ENCODE data around the gene CACNA1G.
A peak's percentile ranks its signal among the peaks of the same experiment; 100 is the strongest.

Gene CACNA1G

DNA sequence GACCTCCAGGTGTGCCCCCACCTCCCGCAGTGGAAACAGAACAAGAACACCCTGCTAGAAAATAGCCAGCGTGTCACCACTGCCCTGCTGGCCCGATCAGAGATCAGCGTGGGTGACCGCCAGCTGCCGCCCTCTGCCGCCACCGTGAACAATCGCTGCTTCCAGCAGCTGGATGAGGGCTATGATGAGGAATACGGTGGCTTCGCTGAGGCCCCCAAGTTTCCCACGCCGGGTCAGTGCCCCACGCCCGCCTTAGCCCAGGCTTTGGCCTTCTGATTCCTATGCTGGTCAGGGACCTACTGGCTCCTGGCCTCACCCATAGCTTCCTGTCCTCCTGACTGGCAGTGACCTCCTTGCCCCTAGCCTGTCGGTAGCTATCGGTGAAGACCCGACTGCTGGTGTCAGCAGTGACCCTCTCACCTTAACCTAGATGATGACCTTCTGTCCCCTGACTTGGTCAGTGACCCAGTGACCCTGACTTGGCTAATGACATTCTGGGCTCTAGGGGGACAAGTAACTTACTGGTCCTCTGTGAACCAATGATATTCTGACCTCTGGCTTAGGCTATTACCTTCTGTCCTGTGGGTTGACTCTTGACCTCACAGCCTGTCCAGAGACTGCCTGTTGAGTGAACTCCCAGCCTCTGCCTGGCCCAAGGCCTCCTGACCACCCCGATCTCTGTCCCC lies 11.1 kb upstream of the CACNA1G start:
- no peak for DNase-seq

DNA sequence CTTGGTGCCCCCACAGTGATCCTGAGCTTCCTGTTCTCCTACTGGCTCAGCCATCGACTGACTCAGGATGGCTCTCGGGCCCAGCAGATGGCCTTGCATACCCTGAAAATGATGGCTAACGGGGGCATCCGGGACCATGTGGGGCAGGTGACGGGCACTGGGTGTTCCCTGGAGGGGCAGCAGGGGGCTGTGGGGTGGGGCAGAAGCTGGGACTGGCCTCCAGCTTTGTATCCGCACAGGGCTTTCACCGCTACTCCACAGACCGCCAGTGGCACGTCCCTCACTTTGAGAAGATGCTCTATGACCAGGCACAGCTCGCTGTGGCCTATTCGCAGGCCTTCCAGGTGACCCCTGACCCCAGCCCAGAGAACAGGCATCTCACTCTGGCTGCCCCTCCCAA lies 10.5 kb upstream of the CACNA1G start:
- no peak for DNase-seq

DNA sequence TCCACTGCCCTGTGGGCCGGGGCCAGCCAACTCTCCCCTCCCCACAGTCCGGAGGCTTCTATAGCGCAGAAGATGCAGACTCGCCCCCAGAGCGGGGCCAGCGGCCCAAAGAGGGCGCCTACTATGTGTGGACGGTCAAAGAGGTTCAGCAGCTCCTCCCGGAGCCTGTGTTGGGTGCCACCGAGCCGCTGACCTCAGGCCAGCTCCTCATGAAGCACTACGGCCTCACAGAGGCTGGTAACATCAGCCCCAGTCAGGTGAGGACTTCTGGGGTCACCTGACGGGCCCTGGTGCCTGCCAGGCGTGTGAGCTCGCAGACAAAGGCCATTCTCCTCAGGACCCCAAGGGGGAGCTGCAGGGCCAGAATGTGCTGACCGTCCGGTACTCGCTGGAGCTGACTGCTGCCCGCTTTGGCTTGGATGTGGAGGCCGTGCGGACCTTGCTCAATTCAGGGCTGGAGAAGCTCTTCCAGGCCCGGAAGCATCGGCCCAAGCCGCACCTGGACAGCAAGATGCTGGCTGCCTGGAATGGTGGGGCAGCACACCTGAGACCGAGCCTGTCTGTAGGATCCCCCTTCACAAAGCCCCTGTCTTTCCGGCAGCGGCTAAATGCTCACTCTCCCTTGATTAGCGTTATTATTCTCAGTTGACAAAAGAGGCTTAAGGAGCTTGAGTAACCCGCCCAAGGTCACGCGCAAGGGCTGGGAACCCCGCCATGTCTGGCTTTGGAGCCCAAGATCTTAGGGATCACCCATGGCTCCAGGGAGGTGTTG lies 9.7 kb upstream of the CACNA1G start:
- peak; percentile 40 to 43 for DNase-seq

DNA sequence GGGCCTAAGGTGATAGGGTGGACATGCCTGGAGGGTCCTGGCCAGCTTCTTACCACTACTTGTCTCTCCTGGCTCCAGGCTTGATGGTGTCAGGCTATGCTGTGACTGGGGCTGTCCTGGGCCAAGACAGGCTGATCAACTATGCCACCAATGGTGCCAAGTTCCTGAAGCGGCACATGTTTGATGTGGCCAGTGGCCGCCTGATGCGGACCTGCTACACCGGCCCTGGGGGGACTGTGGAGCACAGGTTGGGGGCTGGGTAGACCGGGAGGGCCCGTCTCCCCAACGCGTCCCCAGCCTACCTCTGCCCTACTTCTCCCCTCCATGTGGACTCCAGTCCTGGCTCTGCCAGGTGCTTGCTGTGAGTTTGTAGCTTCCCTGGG lies 9.1 kb upstream of the CACNA1G start:
- DNase-seq: no peak

DNA sequence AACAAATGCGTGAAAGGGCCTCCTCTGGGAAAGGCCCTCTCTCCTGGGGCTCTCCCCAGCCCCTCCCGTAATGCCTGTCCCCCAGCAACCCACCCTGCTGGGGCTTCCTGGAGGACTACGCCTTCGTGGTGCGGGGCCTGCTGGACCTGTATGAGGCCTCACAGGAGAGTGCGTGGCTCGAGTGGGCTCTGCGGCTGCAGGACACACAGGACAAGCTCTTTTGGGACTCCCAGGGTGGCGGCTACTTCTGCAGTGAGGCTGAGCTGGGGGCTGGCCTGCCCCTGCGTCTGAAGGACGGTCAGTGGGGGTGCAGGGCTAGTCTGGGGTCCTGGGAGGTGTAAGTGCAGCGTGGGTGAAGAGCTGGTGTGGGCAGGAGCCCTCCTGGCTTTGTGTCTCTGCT lies 8.6 kb upstream of the CACNA1G start:
- DNase-seq: no peak

DNA sequence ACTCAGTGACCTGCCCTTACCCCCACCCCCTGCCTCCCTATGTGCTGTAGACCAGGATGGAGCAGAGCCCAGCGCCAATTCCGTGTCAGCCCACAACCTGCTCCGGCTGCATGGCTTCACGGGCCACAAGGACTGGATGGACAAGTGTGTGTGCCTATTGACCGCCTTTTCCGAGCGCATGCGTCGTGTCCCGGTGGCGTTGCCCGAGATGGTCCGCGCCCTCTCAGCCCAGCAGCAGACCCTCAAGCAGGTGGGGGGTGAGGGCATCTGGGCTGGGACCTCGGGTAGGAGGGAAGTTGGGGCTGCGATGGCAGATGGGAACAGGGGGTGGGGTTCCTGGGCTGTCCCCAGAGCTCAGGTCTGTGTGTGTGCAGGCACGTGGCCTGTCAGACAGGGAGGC lies 6.3 kb upstream of the CACNA1G start:
- DNase-seq: no peak

DNA sequence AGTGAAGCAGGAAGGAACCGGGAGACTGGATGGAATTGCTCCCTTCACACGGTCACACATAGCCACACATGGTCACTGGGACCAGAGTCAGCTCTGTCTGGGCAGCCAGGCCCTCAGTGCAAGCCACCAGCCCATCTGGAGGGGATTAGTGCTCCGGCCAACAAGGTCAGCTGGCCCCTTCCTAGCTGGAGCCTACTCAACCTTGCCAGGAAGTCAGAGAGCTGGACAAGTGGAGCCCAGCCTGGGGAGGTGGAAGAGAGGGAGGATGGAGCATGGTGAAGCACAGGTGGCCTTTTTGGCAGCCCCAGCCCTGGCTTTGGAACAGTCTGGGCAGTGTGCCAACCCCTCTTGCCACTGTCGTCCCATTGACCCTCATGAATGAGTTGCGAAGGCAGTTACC lies 3.7 kb upstream of the CACNA1G start:
- no peak for DNase-seq

DNA sequence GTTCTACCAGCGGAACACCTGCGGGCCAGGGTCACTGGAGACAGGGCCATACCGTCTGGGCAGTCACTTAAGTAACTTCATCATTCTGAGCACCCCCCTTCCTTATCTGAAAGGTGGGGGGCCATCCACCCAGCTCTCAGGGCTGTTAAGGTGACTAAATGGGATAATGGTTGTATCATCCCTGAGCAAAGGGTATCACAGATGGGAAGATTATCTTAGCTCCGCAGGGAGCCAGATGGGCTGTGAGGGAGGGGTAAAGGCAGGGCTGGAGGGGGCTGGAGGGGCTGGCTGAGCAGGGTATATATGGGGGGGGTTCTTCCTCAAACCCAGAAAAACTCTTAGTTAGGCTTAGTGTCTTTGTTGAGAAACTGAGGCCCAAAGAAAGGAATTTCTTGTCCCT lies 2.9 kb upstream of the CACNA1G start:
- no peak for DNase-seq

DNA sequence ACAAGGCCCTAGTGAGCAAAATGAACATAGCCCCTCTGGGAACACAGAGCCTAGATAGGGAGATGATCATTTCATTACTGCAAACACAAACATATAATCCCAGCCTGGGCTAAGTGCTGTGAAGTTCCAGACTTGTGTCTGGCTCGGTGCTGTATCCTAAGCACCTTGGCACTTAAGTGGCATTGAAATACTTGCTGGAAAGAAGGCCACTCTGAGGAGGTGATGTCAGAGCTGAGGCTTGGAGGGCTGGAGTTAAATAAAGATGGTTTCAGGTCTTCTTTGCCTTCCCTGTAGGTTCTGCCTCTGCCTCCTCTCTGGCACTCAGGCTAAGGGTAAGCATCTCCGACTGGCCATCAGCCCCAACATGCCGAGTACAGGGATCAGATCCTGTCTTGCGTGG lies 2.4 kb upstream of the CACNA1G start:
- no peak for DNase-seq

DNA sequence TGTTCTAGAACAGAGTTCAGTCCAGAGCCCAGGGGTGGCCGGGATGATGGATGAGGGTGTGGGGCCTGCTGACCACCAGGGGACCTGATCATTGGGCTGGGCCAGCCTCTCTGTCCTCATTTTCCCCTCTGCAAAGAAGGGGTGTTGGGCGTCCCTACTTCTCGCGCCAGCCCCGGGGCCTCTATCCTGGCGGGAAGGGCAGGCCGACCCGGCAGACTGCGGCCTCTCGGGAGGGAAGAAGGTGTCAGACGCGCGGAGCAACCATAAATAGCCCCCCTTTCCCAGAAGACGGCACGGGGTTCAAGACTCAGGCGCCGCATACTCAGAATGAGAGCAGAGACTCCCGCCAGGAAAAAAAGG lies 2.0 kb upstream of the CACNA1G start:
- no peak for DNase-seq

DNA sequence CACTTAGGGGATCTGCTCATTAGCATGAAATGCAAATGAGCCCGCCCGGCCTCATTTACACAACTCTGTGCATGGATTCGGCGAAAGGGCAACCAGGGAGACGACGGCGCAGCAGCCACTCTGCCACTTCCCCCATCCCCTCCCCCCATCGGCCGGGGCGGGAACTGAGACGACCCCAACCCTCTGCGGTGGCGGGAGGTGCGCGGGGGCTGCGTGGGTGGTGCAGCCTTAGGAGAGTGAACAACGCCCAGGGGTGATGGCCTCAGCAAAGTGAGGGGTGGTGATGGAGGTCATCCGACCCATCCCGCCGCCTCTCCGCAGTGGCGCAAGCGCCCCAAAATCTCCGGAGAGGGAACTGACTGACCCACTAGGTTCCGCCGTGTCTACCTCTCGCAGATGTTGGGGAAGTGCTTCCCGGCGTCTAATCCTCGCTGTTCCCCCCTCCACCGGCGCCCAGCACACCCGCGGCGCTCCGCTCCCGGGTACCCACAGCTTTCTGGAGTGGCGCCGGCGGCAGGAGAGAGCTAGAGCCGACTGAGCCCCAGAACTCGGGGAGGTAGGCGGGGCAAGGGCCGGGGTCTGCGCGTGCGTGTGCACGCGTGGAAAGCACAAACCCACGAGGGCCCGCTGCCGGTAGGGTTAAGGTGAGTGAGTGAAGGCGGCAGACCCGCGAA lies 1.4 kb upstream of the CACNA1G start:
- DNase-seq: no peak

DNA sequence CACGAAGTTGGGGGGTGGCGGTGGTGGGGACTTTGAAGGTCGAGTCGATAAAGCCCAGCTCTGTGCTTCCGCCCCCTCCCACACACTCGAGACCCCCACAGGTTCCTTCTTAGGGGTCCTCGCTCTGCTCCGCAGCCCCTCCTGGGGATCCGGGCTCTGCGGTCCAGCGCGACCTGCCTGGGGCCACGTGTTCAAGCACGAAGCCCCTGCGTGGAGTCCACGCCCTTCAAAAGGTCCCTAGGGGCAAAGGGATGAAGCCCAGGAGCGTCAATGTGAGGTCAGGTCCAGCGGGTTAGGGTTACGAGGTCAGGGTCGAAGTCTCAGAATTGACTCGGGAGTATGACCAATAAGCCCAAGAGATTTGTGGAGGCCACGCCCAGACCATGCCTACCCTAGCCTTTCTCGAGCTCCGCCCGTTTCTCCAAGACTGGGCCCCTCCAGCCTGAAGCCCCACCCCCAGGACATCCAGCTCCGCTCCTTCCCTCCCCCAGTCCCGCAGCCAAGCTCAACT lies 786 bp upstream of the CACNA1G start:
- DNase-seq: peak; percentile 51 to 56

DNA sequence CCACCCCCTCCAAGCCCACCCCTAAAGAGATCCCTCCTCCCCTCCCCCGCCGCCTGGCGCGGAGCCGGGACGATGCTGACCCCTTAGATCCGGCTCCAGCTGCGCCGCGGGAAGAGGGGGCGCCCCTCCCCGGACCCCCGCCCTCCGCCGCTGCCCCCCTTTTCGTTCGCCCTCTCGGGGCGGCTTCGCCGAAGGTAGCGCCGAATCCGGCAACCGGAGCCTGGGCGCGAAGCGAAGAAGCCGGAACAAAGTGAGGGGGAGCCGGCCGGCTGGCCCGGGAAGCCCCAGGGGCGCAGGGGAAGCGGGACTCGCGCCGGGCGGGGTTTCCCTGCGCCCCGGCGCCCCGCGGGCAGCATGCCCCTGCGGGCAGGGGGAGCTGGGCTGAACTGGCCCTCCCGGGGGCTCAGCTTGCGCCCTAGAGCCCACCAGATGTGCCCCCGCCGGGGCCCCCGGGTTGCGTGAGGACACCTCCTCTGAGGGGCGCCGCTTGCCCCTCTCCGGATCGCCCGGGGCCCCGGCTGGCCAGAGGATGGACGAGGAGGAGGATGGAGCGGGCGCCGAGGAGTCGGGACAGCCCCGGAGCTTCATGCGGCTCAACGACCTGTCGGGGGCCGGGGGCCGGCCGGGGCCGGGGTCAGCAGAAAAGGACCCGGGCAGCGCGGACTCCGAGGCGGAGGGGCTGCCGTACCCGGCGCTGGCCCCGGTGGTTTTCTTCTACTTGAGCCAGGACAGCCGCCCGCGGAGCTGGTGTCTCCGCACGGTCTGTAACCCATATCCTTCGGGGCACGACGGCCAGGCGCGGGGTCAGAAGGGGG lies 623 bp downstream of the CACNA1G start:
- DNase-seq: no peak

DNA sequence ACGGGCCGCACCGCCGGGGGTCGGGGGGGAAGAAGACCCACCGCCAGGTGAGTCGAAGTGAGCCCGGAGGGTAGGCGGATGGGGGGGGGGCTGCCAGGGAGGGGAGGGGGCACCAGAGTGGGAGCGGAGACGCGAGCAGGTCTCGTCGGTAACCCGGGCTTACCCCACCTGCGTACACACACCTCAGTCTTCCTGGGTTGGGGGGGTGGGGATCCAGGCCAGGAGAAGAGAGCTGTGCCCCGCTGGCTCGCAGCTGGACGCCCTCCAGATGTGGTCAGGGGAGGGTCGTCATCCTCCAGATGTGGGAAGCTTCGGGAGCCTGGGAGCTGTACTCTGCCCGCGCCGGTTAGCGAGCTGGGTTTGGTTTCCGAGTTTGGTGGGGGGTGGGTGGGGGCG lies 1.2 kb downstream of the CACNA1G start:
- DNase-seq: no peak

DNA sequence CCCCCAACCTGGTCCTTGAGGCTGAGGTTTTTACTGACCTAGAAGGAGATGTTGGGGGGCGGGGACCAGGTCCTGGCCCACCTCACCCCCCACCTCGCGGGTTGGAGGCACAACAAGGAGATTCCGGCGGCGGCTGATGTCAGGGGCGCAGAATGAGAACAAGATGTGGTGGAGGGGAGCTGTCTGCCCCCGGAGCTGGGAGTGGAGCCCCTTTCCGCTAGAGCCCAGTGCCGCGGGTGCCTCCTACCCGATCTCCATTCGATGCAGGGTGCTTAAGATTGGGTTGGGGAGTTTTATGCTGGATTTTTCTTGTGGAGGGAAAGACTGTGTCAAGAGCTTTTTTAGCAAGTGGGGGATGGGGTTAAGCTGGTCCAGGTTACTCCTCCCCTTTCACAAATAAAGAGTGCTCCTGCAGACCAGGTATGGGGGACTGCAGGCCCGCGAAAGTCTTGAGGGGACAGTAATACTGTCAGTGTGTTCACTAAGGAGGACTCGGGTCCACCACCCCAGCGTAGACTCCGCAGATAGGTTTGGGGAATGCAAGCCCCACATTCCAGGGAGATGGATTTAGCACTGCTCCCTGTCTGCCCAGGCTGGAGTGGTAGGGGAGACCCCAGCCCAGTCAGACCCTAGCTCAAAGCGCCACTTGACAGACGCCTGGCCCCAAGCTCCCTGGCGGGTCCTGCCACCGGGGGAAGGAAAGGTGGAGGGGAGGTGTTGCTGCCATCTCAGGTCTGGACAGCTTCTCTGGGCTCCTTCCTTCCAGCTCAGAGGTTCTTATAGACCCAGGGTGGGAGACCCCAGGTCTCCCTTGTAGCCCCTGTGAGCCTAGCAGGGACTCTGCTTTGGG lies 2.0 kb downstream of the CACNA1G start:
- DNase-seq: no peak

DNA sequence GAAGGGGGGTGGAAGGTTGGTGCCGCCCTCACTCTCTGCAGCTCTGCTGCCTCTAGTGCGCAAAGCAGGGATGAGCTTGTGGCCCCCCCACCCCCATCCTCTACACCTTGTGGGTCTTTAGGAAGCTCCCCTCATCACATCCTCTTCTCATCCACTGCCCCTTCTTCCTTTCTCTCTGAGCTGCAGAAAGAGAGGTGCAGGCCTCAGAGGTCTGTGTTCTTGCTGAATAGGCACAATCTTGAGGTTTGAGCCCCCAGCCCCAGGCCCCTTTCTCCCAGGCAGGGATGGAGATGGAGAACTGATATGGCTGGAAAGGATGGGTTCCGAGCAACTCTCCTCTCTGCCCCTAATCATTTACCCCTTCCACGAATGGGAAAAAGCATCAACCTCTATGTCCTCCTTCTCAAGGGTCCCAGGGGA lies 2.6 kb downstream of the CACNA1G start:
- no peak for DNase-seq

DNA sequence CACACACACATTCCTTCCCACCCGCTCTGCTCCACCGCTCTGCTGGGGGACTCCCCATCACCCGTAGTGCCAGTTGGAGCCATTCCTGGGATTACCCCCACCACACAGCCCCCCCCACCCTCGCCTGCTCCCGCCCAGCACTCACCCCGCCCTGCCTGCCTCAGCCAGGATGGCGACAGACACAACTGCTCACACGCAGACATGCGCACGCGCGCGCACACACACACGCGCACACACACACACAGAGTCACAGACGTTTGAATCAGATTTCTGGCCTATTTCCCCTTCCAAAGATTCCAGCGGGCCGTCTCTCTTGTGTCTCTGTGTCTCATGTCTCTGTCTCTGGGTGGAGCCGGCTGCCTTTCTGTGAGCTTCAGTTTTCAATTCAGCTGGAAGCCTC lies 4.4 kb downstream of the CACNA1G start:
- no peak for DNase-seq

DNA sequence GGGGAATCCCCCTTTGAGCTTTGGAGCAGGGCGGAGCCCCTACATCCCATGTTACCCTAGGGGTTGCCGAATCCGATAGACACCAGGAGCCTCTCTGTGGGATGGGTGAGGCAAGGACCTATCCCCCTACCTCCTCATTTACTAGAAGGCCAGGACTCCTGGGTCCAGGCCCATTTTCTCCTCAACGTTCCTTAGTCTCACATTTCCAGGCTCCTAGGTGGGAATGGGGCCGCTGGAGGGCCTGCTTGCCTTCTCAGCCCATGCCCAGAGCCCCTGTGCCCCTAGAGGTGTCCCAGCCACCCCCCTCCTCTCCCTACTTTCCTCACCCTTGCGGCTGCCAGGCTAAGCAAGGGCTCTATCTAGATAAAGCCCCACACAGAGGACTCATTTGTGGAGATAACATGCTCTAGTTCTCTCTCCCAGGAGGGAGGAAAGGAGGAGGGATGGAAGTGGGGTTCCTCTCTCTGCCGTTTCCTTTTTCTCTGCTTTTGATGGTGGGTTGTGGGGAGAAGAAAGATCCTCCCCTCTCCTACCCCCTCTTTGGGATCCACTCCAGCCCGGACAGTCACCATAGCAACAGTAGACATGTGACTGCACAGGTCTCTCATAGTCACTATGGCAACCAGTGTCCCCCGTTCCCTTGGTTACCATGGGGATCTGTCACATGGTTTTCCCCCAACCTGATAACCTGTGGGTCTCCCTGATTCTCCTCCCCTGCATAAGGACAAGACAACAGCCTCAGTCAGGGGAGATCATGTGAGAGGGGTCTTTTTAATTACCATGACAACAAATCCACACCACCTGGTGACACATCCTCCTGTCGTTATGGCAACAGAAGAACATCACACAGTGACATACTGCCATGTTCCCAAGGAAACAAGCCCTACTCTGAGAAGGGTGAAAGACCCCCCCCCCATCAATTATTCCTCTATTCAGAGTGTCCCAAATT lies 5.2 kb downstream of the CACNA1G start:
- DNase-seq: peak in 1 of 2 experiments; percentile 41

DNA sequence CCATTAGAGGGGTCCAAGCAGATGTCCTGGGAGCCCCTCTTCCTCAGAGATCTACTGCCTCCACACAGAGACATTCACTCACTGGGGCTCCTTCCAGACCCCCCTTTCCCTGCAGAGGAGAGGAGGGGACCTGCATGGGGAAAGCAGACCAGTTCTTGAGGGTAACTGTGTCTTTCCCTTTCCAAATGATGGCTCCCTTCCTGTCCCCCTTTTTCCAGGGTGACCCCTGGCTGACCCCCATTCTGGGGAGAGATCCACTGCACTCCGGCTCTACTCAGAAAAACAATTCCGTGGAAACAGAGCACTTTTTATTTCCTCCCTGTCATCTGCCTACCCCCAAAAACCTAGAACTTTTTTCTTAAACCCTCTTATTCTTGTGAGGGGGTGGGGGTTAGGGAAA lies 6.4 kb downstream of the CACNA1G start:
- DNase-seq: no peak

DNA sequence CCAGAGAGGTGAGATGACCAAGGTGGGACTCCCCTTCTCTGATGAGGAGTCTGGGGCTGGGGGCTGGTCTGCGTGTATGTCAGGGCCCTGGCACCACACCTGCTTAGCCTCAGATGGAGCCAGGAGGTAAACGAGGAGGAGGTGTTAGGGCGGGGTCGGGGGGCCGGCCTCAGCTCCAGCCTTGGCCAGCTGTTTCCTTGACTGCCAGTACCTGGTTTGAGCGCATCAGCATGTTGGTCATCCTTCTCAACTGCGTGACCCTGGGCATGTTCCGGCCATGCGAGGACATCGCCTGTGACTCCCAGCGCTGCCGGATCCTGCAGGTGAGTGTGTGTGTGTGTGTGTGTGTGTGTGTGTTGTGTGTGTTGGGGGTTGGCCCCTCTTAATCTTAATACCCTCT lies 8.1 kb downstream of the CACNA1G start:
- no peak for DNase-seq

DNA sequence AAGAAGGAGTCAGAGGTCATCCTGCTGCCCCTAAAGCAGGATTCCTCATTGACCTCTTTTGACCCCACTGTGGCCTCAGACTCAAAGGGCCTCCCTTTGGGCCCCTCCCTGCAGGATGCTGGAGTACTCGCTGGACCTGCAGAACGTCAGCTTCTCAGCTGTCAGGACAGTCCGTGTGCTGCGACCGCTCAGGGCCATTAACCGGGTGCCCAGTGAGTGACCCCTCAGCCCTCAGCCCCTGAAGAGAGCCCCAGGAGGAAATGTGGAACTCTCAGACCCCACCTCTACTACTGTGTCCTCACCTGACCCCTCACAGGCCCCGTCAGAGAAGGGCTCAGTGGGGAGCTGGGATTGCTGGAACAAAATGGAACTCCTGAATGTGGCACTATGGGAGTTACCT lies 9.1 kb downstream of the CACNA1G start:
- DNase-seq: no peak

Data from SW 1271 (cell line).